GM12878 (cell line): ENCODE measurements around the gene IKZF1. TPM values are rescaled to one million over a fixed set of nuclear protein-coding genes. Genes with fewer than 3 reads are reported as not detected.

ENCODE experiments used
- ATAC-seq: fragments of 200-7000 bp; cut with Tn5 transposase; 3 replicates; pipeline ENCODE4 v1.9.1; 2020; ENCODE audit warnings: mild to moderate bottlenecking, moderate library complexity
- BruUV-seq: library from RNA; stranded (reverse); fragments of 400-500 nt; replicated peaks from 2 replicates; lab custom pipeline; 2021; lab: Mats Ljungman, UMichigan
- CTCF ChIA-PET: fragments of 300-600 bp; sonication (Branson Sonifier 250); formaldehyde crosslinking; extraction: SDS; loops from one replicate; lab custom pipeline; 2021; ENCODE audit warnings: inconsistent platforms; lab: Yijun Ruan, JAX
- POLR2A ChIA-PET: fragments of 350-600 bp; formaldehyde crosslinking; extraction: SDS; loops from one replicate; lab custom pipeline; 2021; ENCODE audit warnings: inconsistent platforms; lab: Charles Lee
- RAD21 ChIA-PET: fragments of 300-600 bp; sonication (Branson Sonifier 250); formaldehyde crosslinking; loops from one replicate; lab custom pipeline; 2023; ENCODE audit warnings: antibody characterized with exemption; ENCODE audit not compliant: unreplicated experiment; lab: Charles Lee
- SMC1A ChIA-PET: fragments of 300-600 bp; sonication (Branson Sonifier 250); formaldehyde crosslinking; loops from one replicate; lab custom pipeline; 2023; ENCODE audit not compliant: unreplicated experiment, uncharacterized antibody; lab: Charles Lee
- DNase-seq: peaks from one replicate; pipeline ENCODE4 v3.0.0-alpha.2; 2011; ENCODE audit warnings: low read depth, low spot score
- FAIRE-seq: peaks from 3 replicates; lab custom pipeline; 2011; peaks lifted over from hg19 to GRCh38; lab: Jason Lieb, UNC
- H2AFZ ChIP-seq: 2 replicates; pipeline ENCODE4 v1.6.0; 2011; ENCODE audit warnings: low read depth, low read length, control low read depth; ENCODE audit not compliant: control insufficient read depth
- H3K27ac ChIP-seq: 2 replicates; pipeline ENCODE4 v1.5.1; 2011; ENCODE audit warnings: control low read depth; ENCODE audit not compliant: control insufficient read depth, insufficient read depth
- H3K27me3 ChIP-seq, 2 experiments: replicated peaks in 1 of 2; 2 replicates each; pipeline versions ENCODE4 v1.6.0 to v1.6.1; 2011; ENCODE audit warnings: low read length in 1 of 2; ENCODE audit not compliant: control insufficient read depth in 2 of 2, insufficient read depth in 2 of 2
- H3K36me3 ChIP-seq, 2 experiments: 2 replicates each; pipeline ENCODE4 v1.5.1; 2011; ENCODE audit warnings: low read length in 1 of 2; ENCODE audit not compliant: control insufficient read depth in 2 of 2, insufficient read depth in 2 of 2
- H3K4me1 ChIP-seq: 2 replicates; pipeline ENCODE4 v1.6.1; 2011; ENCODE audit warnings: mild to moderate bottlenecking, low read length, moderate library complexity, mixed read lengths; ENCODE audit not compliant: control insufficient read depth, insufficient read depth
- H3K4me2 ChIP-seq: 2 replicates; pipeline ENCODE4 v1.6.0; 2011; ENCODE audit warnings: control low read depth; ENCODE audit not compliant: control insufficient read depth, insufficient read depth
- H3K4me3 ChIP-seq: fragments of 200-600 bp; sonication (generic); 2 replicates; pipeline ENCODE4 v1.5.1; 2016
- H3K79me2 ChIP-seq: 2 replicates; pipeline ENCODE4 v1.6.0; 2011; ENCODE audit warnings: low read length; ENCODE audit not compliant: control insufficient read depth, insufficient read depth
- H3K9ac ChIP-seq: 2 replicates; pipeline ENCODE4 v1.8.0; 2011; ENCODE audit warnings: low read length, control low read depth, mixed read lengths; ENCODE audit not compliant: control insufficient read depth, insufficient read depth
- H3K9me3 ChIP-seq: replicated peaks from 3 replicates; pipeline ENCODE4 v1.5.1; 2011; ENCODE audit warnings: mild to moderate bottlenecking, low read length; ENCODE audit not compliant: control insufficient read depth, insufficient read depth
- H4K20me1 ChIP-seq: 2 replicates; pipeline ENCODE4 v1.6.0; 2011; ENCODE audit not compliant: control insufficient read depth, insufficient read depth
- CBX5 ChIP-seq: sonication (generic); IDR thresholded peaks from 2 replicates; pipeline ENCODE4 v1.6.1; 2016; ENCODE audit warnings: low read depth, moderate library complexity, mild to moderate bottlenecking, inconsistent platforms
- NFXL1 ChIP-seq: fragments of 450-650 bp; IDR thresholded peaks from 2 replicates; pipeline ENCODE4 v1.6.1; 2017; ENCODE audit warnings: antibody characterized with exemption, mild to moderate bottlenecking, borderline replicate concordance
- NR2C1 ChIP-seq: fragments of 450-650 bp; IDR thresholded peaks from 2 replicates; pipeline ENCODE4 v1.6.1; 2017; ENCODE audit warnings: antibody characterized with exemption, mild to moderate bottlenecking, moderate library complexity
- STAT3 ChIP-seq: IDR thresholded peaks from 2 replicates; pipeline ENCODE4 v1.6.1; 2011; ENCODE audit warnings: low read depth, low read length, improper control_type of control experiment
- ZBED1 ChIP-seq: IDR thresholded peaks from 2 replicates; pipeline ENCODE4 v1.6.1; 2016; ENCODE audit warnings: borderline replicate concordance
- WGBS: methylation state at CpG from one replicate; pipeline ENCODE4 v1.1.6; 2016; ENCODE audit warnings: low lambda C conversion rate; ENCODE audit not compliant: insufficient replicate concordance, insufficient coverage; ENCODE audit errors: missing lambda C conversion rate; 5-methylcytosine and 5-hydroxymethylcytosine counted together
- in situ Hi-C: fragments of 300-500 bp; cut with MboI; formaldehyde crosslinking; loops from 9 replicates; pipeline ENCODE4 v1.14.3; 2018; ENCODE audit warnings: mixed read lengths
- intact Hi-C: fragments of 100-400 bp; cut with micrococcal nuclease; formaldehyde crosslinking; loops from one replicate; pipeline ENCODE4 v1.14.2; 2022; ENCODE audit not compliant: unreplicated experiment
- polyA plus RNA-seq, 11 experiments: library from polyadenylated mRNA; depleted of rRNA in 4 of 11; unstranded in 6 of 11; stranded (reverse) in 5 of 11; fragments of >200 nt; fragmentation: Nextera tagmentation in 4 of 11; fragmentation: Illumina TruSeq in 1 of 11; extraction: Ambion mirVana in 4 of 11; extraction: Trizol in 1 of 11; gene quantifications; 1 replicate in 1 of 11; 2 replicates in 10 of 11; pipeline versions ENCODE4 v1.2.1 to v1.2.3, GENCODE V29; 2011 to 2016; ENCODE audit warnings: inconsistent platforms in 2 of 11, missing spikeins in 2 of 11, low read depth in 1 of 11
- total RNA-seq, 4 experiments: library from RNA; depleted of rRNA in 3 of 4; stranded (reverse); fragments of >200 nt in 3 of 4; fragmentation: Illumina TruSeq in 1 of 4; extraction: Trizol in 1 of 4; gene quantifications; 2 replicates each; pipeline versions ENCODE4 v1.2.1 to v1.2.3, GENCODE V29; 2013 to 2021
- TF ChIP-seq, protein P1 (sequence below): fragments of 450-650 bp; IDR thresholded peaks from 2 replicates; pipeline ENCODE4 v1.6.1; 2017; ENCODE audit warnings: borderline replicate concordance
- TF ChIP-seq, protein P2 (sequence below): fragments of 450-650 bp; IDR thresholded peaks from 2 replicates; pipeline ENCODE4 v1.6.1; 2018; ENCODE audit warnings: mild to moderate bottlenecking, low read depth, moderate library complexity; ENCODE audit not compliant: partially characterized antibody

The IKZF1 gene
- total and polyA plus RNA-seq, 10 of the 15 experiments (the other 5 are each of a cell fraction or from before 2014, with no cell fraction given): 27.2 to 125 (median 71.6) TPM

DNA sequence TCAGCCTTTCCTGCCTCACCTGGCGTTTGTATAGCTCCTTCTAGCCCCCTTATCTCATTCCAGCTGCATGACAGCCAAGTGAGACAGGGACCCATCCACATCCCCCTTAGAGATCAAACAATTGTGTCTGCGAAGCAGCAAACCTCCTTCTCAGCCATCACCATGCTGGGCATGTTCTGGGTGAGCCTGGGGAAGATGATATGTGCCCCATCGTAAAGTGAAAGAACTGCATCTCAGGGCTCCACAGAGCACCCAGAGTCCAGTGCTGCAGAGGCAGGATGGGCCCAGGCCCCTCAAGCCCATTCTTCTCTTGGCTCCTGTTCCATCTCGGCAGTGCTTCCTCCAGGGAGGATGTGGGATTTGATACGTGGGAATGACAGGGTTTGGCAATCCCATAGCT is 102.4 kb downstream of the IKZF1 start:
- Histone ChIP-seq H4K20me1 (no peaks in the 10 kb centered on the region), H3K27me3 (no peaks in the 10 kb centered on the region), H3K27ac (no peak overlapping the region), H3K79me2 (no peaks in the 10 kb centered on the region), H3K9me3 (no peaks in the 10 kb centered on the region), H2AFZ (no peak overlapping the region), H3K36me3 (peaks cover 0 to 3% of the 10 kb centered on the region in 2 experiments; a peak in 1 of 4 replicates), H3K4me1 (peaks cover 70% of the 10 kb centered on the region), H3K9ac (no peak overlapping the region), H3K4me3 (no peak overlapping the region), H3K4me2 (no peak overlapping the region; the same call in 1 of the 2 replicates)
- DNase-seq (no peak), ATAC-seq (no peak), FAIRE-seq (no peak)
- TF ChIP-seq ZBED1 (no peak), NR2C1 (no peak), CBX5 (no peak), STAT3 (no peak), NFXL1 (no peak)
- TF ChIP-seq, protein P1, sequence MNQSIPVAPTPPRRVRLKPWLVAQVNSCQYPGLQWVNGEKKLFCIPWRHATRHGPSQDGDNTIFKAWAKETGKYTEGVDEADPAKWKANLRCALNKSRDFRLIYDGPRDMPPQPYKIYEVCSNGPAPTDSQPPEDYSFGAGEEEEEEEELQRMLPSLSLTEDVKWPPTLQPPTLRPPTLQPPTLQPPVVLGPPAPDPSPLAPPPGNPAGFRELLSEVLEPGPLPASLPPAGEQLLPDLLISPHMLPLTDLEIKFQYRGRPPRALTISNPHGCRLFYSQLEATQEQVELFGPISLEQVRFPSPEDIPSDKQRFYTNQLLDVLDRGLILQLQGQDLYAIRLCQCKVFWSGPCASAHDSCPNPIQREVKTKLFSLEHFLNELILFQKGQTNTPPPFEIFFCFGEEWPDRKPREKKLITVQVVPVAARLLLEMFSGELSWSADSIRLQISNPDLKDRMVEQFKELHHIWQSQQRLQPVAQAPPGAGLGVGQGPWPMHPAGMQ: no peak
- TF ChIP-seq, protein P2, sequence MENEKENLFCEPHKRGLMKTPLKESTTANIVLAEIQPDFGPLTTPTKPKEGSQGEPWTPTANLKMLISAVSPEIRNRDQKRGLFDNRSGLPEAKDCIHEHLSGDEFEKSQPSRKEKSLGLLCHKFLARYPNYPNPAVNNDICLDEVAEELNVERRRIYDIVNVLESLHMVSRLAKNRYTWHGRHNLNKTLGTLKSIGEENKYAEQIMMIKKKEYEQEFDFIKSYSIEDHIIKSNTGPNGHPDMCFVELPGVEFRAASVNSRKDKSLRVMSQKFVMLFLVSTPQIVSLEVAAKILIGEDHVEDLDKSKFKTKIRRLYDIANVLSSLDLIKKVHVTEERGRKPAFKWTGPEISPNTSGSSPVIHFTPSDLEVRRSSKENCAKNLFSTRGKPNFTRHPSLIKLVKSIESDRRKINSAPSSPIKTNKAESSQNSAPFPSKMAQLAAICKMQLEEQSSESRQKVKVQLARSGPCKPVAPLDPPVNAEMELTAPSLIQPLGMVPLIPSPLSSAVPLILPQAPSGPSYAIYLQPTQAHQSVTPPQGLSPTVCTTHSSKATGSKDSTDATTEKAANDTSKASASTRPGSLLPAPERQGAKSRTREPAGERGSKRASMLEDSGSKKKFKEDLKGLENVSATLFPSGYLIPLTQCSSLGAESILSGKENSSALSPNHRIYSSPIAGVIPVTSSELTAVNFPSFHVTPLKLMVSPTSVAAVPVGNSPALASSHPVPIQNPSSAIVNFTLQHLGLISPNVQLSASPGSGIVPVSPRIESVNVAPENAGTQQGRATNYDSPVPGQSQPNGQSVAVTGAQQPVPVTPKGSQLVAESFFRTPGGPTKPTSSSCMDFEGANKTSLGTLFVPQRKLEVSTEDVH: no peak
- in situ Hi-C loops: no loop called here
- BruUV-seq: no TSS peak
- WGBS: 35% methylated on average over 5 of the region's 5 CpGs
- RAD21 ChIA-PET: interaction anchor here (1.1 to 1.4 kb wide), 2 partner anchors 10 to 93 kb away, joined by 3 to 4 read pairs; no protein-coding TSS in a partner anchor
- POLR2A ChIA-PET: no interaction called here
- intact Hi-C loops: no loop called here
- SMC1A ChIA-PET: interaction anchor here (0.7 to 5.1 kb wide), 6 partner anchors 10 to 202 kb away, joined by 3 to 28 read pairs (median 3); no protein-coding TSS in a partner anchor
- CTCF ChIA-PET: interaction anchor here (0.6 to 2.1 kb wide), 5 partner anchors 11 to 314 kb away, joined by 3 to 14 read pairs (median 4); partner anchors contain the start of gene ZPBP
